GM20000 (cell line): ENCODE measurements around the gene INVS.
"Not testable (repeated sequence)": the region's sequence is repeated elsewhere in the genome, so short reads cannot be mapped to it uniquely, and the experiment has no call there.

Source experiments
- DNase-seq: peaks from one replicate; pipeline ENCODE4 v3.0.0; 2012; ENCODE audit warnings: low spot score
- TF ChIP-seq, protein P1 (sequence below): IDR thresholded peaks from 2 replicates; pipeline ENCODE4 v1.5.1; 2012; ENCODE audit warnings: mild to moderate bottlenecking, control low read depth; ENCODE audit errors: extremely low read depth, missing control alignments

INVS gene

DNA sequence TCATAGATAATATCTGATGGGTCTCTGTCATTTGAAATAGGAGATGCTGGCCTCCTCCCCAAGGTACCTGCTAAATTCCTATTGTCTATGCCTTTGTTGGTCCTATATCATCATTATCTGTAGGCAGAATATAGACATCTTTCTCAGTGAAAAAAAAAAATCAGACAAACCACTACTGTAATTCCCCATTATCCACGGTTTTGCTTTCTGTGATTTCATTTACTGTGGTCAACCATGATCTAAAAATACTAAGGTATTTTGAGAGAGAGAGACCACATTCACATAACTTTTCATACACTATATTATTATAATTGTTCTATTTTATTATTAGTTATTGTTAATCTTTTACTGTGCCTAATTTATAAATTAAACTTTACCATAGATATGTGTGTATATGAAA is 122.5 kb downstream of the INVS start:
- TF ChIP-seq, protein P1, sequence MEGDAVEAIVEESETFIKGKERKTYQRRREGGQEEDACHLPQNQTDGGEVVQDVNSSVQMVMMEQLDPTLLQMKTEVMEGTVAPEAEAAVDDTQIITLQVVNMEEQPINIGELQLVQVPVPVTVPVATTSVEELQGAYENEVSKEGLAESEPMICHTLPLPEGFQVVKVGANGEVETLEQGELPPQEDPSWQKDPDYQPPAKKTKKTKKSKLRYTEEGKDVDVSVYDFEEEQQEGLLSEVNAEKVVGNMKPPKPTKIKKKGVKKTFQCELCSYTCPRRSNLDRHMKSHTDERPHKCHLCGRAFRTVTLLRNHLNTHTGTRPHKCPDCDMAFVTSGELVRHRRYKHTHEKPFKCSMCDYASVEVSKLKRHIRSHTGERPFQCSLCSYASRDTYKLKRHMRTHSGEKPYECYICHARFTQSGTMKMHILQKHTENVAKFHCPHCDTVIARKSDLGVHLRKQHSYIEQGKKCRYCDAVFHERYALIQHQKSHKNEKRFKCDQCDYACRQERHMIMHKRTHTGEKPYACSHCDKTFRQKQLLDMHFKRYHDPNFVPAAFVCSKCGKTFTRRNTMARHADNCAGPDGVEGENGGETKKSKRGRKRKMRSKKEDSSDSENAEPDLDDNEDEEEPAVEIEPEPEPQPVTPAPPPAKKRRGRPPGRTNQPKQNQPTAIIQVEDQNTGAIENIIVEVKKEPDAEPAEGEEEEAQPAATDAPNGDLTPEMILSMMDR = no peak

DNA sequence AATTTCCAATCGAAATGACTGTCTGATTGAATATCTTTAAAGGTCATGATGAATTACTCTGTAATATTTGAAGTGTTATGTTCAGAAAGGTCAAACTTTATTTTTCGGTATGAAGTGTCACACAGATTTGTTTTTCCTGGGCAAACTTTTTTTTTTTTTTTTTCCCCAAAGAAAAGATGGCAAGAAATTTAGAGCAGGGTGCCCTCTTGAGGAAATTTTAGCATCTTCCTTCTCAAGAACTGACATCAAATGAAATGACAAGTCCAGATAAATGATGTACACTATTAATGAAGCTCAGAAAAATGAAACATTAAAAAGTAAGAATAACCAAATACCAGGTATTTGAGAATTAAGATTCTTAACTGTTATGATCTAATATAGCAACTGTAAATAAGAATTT is 123.6 kb downstream of the INVS start:
- DNase-seq = no peak
- TF ChIP-seq, protein P1 = no peak

More for the DNA sequence above, 122.5 kb downstream of the INVS start:
- DNase-seq = no peak

DNA sequence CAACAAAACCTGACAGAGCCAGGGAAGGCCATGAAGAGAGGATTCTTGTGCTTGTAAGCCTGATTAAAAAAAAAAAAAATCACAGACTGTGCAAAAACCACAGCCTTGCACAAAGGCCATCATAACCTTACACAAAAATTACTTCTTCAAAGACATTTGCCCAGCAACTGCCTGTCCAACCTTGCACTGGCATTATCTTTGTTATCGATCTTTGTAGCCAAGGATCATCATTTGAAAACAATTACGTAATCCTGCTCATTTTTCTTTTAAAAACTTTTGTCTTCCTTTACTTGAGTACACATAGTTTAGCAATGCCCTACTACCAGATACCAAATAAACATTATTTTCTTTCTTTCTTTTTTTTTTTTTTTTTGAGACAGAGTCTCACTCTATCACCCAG is 128.6 kb downstream of the INVS start:
- TF ChIP-seq, protein P1 = no peak

DNA sequence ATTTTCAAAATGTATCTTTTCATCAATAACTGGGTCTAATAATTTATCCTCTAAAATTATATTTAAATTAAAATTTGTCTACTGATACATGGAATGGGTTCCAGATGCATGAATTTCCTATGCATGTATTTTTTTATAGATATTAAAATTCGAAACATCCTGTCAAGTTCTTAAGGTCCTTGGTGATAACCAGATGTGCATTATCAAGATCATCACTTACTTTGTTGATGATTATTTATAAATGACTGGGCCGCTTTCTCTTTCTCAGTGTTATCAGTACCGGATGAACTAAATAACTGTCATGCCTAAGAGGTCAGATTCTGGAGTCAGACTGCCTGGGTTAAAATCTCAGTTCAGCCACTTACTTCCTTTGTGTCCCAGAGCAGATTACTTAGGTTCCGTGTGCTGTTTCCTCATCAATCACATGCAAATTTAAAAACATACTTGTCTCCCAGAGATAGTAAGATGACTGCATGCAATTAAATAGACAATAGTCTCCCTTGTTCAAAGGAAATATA is 129.4 kb downstream of the INVS start:
- no peak for DNase-seq
- TF ChIP-seq, protein P1 = no peak

More for the DNA sequence above, 128.6 kb downstream of the INVS start:
- DNase-seq = no peak

DNA sequence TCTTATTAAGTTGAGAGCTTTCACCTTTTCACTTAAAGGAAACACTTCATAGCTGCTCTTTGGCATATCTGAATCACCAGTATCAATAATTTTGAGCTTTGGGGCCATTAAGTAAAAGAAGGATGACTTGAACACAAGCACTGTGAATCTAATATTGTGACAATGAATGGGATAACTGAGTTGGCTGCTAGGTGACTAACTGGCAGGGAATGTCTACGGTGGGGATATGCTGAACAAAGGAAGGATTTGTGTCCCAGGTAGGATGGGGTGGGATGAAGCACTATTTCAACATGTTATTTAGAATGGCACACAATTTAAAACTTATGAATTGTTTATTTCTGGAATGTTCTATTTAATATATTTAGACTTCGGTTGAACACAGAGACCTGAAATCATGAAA is 130.1 kb downstream of the INVS start:
- TF ChIP-seq, protein P1 = no peak

DNA sequence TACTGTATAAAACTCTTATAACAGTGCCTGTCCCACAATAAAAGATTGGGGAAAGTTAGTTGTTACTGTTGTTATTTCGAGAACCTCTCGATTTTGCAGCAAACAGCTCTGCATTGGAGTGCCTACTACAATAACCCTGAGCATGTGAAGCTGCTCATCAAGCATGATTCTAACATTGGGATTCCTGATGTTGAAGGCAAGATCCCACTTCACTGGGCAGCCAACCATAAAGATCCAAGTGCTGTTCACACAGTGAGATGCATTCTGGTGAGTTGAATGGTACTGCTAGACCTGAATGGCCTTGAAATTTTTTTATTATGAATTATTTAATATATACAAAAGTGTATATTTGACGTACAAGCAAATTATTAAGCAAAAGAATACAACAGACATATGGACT is 130.5 kb downstream of the INVS start:
- TF ChIP-seq, protein P1 = no peak

More for the DNA sequence above, 130.1 kb downstream of the INVS start:
- no peak for DNase-seq

DNA sequence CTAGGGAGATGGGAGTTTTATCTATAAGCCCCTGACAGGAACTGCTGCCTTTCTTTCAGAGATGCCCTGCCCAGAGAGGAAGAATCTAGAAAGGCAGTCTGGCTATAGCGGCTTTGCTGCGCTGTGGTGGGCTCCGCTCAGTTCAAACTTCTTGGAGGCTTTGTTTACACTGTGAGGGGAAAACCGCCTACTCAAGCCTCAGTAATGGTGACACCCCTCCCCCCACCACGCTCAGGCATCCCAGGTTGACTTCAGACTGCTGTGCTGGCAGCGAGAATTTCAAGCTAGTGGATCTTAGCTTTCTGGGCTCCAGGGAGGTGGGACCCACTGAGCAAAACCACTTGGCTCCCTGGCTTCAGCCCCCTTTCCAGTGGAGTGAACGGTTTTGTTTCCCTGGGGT is 137.9 kb downstream of the INVS start:
- DNase-seq = not testable (repeated sequence)

More for the DNA sequence above, 130.5 kb downstream of the INVS start:
- DNase-seq = no peak

DNA sequence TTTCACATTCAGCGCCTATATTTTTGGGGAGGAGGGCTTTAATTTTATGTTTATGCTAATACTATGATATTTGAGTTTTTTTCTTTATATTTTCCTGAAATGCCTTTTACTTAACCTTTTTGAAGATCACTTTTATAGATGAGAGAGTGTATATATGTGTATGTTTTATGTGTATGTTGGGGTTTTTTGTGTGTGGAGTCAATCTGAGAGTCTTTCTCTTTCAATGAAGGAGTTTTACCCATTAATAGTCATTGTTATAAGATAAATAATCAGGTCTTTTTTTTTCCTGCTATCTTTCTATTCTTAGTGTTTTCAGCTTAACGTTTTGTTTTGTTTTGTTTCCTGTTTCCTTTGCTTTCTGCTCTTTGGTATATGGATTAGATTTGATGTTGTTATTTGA is 141.5 kb downstream of the INVS start:
- DNase-seq = no peak

More for the DNA sequence above, 141.5 kb downstream of the INVS start:
- TF ChIP-seq, protein P1 = no peak
